ENCODE measurements around the gene NKX6-2.
"Not testable (repeated sequence)": the region's sequence is repeated elsewhere in the genome, so short reads cannot be mapped to it uniquely, and the experiment has no call there.

NKX6-2 gene

DNA sequence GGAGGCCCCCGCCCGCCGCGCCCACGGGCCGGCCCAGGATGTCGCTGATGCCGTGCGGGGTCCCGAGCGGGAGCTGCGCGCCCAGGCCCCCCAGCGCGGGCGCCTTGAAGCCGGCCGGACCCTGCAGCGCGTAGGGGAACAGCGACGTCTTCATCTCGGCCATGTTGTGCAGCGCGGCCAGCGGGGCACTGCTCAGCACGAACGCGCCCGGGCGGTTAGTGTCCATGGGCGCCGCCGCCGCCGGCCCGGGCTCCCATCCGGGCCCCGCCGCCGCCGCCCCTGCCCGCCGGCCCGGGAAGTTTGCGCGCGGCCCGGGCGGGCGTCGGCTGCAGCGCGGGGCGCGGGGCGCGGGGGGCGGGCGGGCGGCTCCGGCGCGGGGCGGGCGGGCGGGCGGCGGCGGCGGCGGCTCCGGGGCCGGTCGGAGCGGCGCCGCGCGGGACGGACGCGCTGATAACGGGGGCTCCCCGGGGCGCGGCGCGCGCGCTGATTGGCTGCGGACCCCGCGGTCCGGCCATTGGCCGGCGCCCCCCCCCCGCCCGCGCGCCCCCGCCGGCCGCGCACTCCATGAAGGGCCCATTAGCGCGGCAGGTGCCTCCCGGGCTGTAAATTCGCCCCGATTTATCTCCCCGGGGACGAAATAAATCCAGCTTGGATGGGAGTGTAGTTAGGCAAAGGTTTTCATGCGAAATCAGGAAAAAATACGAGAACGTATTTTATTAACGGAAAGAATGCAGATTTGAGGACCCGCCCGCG is at the start of gene NKX6-2:
TSS of gene NKX6-2 (minus strand) at position 425 of the 753 bp plus-strand sequence. CDS start at position 226, 199 bp downstream.
- no peak for DNase-seq (ENCODE audit: low read depth in 3 of 3)

DNA sequence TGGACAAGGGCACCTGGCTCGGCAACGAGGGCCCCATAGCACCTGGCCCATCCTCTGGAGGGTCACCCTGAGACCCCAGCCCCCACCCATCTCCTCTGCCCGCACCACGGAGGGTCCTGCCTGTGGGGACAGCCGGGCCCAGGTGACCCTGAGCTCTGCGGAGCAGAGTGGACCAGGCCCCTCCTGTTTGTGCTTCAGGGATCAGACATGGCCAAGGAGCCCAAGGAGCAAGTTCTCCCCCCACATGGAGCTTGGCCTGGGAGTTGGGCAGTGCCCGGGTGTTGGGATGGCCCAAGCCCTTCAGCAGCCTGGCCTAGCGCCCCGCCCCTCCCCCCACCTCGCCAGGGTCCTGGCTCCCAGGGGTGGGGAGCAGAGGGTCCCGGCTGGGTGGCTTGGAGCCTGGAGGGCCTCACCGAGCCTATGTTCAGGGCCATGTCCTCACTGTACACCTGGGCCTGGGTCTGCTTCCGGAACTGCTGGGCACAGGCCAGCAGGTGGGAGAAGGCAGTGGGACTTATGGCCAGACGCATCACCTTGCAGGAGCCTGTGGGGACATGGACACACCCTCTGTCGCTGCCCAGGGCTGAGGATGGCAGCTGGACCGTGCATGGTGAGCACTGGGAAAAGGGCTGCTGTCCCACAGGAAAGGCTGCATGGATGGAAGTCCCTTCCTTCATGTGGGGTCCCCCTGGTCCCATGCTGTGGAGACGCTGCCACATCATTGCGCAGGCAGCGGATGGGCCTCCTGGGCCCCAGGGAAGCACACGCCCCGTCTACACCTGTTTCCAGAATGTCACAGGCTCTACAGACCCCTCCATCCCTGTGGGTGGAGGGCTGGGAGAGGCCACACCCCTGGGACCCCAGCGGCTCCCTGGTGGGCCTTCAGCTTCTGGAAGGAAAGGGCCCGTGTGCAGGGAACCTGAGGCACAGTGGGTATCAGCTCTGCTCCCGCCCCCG is 49.2 kb upstream of the NKX6-2 start:
- no peak for DNase-seq (ENCODE audit: low read depth in 3 of 3)

DNA sequence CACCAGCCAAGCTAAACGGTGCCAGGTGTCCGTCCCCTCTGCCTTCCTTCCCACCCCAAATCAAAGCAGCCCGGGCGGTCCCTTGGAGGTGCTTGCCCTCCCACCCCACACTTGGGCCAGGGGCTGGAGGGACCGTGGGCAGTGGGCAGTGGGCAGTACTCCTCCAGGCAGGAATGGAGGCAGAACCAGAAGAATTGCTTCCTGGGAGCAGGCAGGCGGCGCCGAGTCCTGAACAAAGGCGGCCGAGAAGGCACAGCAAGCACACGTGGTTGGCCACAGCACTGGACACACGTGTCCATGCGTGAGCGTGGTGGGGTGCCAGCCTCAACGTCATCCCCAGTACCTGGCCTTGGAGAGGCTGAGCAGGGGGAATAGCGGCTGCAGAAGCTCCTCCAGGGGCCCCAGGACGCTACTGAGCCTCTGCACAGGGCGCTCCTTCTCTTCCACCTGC is 48.4 kb upstream of the NKX6-2 start:
- no peak for DNase-seq (ENCODE audit: low read depth in 3 of 3)

DNA sequence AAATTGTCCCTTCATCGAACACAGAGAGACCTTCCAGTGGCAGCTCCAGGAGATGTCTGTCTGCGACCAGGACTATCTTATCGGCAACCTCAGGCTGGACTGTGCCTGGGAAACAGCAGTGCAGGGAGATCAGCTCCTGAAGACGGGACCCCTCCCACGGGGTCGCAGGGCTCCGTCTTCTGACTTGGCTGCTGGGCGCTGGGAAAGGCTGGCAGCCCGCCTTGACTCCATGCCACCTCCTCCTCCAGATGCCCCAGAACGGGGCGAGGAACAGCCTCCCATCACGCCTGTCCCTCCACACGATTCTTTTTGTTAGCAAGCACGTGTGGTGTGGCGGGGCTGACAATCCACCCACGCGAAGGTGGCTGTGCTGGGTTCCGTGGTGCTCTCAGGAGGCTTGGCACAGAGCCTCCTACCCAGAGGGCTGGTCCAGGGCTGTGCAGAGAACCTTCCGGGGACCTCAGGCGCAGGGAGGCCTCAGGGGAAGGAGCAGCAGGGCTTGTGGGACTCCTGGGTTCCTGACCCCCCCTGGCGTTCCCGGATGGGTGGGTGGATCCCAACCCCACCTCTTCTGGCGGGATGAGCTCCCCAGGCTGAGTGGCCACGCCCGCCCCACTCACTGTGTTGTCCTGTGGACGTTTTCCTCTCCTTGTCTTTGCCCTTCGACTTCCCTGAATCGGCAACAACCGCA is 47.6 kb upstream of the NKX6-2 start:
- DNase-seq (ENCODE audit: low read depth in 3 of 3), result no peak

DNA sequence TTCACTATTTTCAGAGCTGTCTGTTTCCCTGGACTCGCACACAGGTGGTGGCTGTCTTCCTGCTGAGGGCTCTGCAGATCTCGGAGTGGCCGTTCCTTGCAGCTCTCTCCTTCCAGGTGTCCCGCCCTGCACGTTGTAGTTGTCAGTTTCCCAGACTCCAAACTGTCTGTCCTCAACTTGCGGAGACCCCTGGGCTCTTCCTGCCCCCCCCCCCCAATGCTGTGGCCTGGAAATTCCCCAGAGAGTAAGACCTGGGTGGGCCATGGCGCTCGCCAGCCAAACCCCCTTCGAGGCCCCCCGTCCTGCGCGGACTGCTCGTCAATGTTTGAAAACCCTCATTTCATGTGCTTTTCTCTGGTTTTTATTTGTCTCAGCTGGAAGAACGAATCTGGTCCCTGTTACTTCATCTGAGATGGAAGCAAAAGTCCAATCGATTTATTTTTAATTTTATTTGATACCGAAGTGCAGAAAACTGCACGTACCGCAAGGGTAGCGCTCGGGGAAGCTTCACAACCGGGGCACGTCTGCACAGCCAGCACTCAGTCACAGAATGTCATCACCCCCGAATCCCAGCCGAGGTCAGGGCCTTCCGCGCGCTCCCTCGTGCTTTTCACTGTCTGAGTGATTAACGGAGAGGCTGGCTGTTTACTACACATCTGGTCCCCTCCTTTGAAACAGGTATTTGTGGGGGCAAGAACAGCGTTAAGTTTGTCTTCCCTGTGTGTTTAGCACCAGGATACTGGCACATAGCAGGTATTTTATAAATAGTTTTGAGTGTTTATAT is 46.4 kb upstream of the NKX6-2 start:
- no peak for DNase-seq (ENCODE audit: low read depth in 3 of 3)

DNA sequence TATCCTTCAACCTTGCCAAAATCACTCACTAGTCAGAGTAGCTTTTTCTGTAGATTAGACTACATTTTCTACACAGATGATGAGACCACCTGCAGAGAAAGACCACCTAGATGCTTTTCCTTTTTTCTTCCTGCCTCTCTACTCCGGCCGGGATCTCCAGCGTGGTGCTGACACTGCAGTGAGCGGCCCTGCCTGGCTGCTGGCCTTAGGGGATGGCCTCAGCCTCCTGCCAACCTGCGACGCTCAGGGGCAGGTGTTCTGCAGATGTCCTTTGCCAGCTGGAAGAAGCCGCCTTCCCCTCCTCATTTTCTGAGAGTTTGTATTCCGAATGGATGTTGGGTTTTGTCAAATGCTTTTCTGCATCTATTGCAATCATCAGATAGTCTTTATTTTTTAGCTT is 43.5 kb upstream of the NKX6-2 start:
- no peak for DNase-seq (ENCODE audit: low read depth in 3 of 3)

DNA sequence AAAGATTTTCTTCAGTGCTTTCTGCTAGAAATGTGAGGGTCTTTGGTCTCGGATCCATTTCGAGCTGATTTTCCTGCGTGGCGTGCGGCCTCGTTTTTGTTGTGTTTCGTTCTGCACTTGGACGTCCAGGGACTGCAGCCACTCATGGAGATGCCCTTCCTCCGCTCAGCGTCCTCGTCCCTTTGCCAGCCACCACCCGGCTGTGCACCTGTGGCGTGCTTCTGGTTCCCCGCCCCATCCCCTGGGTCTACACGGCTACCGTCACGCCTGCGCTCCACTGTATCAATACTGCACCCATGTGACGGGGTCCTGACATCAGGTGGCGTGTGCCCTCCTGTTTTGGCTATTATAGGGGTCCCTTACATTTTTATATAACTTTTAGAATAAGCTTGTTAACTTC is 42.7 kb upstream of the NKX6-2 start:
- DNase-seq (ENCODE audit: low read depth in 3 of 3), result no peak

DNA sequence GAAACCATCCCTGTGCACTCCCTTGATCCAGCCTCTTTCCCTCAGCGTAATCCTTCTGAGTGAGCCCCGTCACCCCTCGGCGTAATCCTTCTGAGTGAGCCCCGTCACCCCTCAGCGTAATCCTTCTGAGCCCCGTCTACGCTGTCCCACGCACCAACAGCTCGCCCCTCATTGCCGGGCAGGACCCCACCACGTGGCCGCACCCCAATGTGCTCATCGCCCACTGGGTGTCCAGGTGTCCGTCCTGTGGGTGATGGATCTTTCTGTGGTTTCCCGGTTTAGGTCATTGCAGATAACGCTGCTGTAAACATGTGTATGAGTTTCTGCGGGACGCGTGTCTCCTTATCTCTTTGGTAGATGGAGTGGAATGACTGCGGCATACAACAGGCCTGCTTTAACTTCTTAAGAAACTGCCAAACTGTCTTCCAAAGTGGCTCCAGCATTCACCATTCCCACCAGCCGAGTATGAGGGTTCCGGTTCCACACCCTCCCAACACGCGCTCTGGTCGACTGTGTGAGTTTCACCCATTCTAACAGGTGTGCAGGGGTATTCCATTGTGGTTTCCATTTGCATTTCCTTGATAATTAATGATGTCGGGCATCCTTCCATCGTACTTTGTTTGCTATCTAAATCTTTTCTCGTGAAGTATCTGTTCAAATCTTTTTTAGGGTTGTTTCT is 42.1 kb upstream of the NKX6-2 start:
- DNase-seq (ENCODE audit: low read depth in 3 of 3), result no peak

DNA sequence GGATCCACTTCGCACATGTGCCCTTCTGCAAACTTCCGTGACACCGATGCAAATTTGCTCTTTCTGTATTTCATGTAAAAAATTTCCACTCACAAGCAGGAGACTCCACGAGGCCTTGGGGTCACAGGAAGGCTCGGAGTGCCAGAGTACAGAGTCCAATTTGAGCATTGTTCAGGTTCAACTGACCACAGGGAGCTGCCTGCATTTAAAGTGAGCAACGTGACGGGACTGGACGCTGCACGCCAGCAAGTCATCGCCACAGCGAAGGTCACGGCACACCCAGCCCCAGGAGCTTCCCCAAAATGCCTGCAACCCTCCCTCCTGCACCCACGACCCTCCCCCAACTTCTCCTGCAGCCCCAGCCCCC is 41.5 kb upstream of the NKX6-2 start:
- no peak for DNase-seq (ENCODE audit: low read depth in 3 of 3)

DNA sequence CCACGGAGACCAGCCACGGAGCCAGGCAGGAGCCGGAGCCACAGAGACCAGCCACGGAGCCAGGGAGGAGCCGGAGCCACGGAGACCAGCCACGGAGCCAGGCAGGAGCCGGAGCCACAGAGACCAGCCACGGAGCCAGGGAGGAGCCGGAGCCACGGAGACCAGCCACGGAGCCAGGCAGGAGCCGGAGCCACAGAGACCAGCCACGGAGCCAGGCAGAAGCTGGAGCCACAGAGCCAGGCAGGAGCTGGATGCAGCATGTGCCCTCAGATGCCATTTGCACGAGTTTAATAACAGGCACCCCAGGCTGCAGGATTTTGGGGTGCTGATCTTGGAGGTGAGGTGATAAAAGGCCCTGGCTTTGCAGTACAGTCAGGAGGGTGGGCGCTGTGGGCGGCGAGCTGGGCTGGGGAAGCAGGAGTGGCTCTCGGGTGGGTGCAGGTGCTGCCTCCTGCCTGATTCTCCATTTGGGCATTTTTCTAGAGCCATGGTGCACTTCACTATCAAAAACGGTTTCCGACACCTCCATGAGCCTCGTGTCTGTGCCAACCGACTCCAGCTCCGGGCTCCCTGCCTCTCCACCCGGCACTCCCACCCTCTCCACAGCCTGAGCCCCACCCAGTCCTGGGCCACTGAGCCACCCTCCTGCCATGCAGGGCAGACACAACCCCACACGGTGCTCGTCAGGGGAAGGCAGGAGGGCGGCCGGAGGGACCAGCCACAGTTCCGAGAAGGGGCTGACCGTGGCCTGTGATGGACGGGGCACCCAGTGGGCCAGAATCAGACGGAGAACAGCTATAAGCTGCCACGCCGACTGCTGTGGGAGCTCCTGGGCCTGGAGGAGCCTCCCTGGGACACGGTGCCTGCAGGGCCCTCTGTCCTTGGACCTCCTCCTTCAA is 40.8 kb upstream of the NKX6-2 start:
- DNase-seq (ENCODE audit: low read depth in 3 of 3), result no peak

DNA sequence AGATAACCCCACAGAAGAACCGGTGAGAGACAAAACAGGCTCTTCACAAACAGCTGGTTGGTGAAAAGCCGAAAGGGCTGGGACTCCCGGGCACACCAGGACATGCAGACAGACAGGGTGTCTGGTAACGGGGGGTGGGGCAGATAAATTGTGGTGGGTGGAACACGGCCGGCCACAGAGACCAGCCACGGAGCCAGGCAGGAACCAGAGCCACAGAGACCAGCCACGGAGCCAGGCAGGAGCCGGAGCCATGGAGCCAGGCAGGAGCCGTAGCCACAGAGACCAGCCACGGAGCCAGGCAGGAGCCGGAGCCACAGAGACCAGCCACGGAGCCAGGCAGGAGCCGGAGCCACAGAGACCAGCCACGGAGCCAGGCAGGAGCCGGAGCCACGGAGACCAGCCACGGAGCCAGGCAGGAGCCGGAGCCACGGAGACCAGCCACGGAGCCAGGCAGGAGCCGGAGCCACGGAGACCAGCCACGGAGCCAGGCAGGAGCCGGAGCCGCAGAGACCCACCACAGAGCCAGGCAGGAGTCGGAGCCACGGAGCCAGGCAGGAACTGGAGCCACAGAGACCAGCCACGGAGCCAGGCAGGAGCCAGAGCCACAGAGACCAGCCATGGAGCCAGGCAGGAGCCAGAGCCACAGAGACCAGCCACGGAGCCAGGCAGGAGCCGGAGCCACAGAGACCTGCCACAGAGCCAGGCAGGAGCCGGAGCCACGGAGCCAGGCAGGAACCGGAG is 40.0 kb upstream of the NKX6-2 start:
- DNase-seq (ENCODE audit: low read depth in 3 of 3), result not testable (repeated sequence)

DNA sequence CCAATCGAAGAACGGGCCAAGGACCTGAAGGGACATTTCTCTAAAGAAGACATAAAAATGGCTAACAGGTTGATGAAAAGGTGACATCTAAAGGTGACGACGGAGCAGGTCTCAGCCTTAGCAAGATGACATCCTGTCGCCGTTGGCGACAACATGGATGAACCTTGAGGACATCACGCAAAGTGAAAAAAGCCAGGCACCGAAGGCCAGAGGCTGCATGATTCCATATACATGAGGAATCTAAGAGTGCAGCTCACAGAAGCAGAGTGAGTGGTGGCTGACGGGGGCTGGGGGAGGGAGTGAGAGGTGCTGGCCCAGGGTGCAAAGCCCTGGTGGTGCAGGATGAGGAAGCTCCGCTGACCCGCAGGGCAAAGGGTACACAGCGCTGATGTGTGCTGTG is 34.1 kb upstream of the NKX6-2 start:
- DNase-seq (ENCODE audit: low read depth in 3 of 3), result no peak

DNA sequence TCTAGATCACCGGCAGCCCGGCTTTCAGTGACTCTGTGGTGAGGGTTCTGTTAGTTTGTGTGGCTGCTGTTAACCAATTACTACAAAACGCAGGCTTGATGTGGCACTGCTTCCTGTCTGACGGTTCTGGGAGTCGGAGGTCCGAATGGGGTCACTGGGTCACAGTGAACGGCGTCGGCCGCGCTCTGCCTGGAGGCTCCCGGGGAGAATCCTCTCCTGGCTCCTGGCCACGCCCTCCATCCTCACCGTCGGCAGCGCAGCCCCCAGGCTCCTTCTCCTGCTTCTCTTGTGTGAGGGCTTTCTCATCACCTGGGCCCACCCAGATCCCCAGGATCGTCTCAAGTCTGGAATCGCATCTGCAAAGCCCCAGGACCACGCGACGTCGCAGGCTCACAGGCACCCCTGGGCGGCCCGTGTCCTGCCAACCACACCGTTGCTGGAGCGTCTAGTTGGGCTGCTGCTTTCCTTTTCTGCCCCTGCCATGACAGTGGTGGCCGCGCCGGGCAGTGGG is 31.8 kb upstream of the NKX6-2 start:
- DNase-seq (ENCODE audit: low read depth in 3 of 3), result no peak

DNA sequence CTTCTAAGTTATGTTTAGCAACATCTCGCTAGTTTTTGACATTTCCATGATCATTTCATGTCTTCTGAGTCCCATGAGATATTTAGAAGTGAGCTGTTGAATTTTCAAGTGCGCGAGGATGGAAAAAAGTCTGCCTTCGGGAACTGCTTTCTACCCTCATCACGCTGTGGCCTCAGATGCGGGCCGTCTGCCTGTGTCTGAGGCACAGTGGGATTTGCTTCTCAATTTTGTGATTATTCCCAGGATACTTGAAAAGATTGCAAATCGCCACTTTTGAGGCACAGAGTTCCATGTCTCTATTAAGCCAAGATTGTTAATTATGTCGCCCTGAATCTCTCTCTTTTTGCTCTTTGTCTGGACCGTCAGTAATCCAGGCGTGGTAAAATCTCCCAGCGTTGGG is 30.8 kb upstream of the NKX6-2 start:
- DNase-seq (ENCODE audit: low read depth in 3 of 3), result no peak

DNA sequence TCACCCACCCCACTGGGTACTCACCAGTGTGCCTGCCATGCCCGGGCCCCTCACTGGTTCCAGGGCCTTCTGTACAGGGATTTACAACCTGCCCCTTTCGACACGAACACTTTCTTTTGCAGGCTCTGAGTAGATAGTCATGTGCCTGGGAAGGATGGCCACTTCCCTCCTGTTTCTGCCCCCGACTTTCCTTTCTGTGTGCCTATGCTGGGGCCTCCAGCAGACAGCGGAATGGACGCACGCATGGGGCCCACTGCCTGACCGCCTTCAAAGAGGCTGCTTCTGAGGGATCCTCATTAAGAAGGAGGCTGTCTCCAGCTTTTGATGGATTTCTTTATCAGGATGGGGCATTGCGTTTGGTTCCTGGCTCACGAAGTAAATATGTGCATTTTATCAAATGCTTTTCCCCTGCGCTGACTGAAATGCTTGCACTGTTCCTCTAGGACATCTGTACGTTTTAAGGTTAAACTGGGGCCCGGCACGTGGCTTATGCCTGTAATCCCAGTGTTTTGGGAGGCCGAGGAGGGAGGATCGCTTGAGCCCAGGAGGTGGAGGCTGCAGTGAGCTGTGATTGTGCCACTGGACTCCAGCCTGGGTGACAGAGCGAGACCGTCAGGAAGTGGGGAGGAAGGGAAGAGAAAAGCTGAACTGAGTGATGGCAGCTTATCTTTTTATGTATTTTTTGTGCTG is 29.4 kb upstream of the NKX6-2 start:
- no peak for DNase-seq (ENCODE audit: low read depth in 3 of 3)

DNA sequence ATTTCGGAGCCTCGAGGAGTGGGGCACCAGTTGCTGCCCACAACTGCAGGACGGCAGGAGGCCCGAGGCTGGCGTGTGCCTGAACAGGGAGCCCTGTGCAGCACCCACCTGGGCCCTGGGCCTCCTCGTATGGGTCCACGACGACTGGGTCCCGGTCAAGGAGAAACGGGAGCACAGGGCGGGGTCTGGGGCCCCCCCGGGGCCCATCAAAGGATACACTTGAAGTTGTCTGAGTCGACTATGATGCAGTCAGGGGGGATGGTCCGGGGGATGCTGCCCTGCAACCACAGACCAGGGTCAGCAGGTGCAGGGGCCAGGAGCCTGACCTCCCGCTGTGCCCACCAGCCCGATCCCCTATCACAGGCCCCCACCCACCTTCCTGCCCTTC is 28.5 kb upstream of the NKX6-2 start:
- no peak for DNase-seq (ENCODE audit: low read depth in 3 of 3)

DNA sequence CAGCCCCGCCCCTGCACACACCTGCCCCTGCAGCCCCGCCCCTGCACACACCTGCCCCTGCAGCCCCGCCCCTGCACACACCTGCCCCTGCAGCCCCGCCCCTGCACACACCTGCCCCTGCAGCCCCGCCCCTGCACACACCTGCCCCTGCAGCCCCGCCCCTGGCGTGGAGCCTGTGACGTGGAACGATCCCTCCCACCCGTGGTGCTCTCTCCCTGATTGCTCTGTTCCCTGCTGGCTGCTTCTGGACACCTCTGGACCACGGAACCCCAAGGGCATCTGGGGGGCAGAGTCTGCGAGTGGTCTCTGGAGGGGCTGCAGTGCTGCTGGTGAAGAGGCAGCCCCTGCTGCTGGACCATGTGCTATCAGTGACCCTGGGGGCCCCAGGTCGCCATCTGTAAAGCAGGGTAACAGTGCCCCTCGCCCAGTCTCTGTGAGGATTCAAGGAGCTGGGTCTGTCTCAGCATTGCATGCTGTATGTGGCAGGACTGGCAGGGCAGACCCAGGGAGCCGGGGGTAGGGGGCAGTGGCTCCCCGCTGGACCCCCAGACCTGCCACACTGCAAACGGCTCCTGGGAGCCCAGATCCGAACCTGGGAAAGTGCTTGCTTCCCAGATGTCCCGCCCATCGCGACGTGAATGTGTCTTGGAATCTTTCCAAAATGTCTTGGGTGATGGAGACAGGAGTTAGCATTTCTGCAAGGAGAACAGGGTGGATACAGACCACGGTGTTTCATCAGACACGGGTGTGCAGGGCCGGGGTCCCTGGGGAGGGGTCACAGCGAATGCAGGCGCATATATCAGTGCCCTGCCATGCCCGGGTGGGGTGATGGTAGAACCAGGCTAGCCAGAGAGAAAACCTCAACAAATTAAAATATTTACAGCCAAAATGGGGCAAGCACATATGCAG is 27.9 kb upstream of the NKX6-2 start:
- no peak for DNase-seq (ENCODE audit: low read depth in 3 of 3)

All from stimulated activated CD4-positive, alpha-beta T cell treated with anti-CD3 and anti-CD28 coated beads, TNF-alpha, amount 100 ng/mL, for 24 hours (primary cell).